ENCODE data around the gene CCDC136. TPM values are rescaled to one million over a fixed set of nuclear protein-coding genes. Genes with fewer than 3 reads are reported as not detected.

CCDC136 gene
- polyA plus RNA-seq, 1 donor: 22.9 TPM

DNA sequence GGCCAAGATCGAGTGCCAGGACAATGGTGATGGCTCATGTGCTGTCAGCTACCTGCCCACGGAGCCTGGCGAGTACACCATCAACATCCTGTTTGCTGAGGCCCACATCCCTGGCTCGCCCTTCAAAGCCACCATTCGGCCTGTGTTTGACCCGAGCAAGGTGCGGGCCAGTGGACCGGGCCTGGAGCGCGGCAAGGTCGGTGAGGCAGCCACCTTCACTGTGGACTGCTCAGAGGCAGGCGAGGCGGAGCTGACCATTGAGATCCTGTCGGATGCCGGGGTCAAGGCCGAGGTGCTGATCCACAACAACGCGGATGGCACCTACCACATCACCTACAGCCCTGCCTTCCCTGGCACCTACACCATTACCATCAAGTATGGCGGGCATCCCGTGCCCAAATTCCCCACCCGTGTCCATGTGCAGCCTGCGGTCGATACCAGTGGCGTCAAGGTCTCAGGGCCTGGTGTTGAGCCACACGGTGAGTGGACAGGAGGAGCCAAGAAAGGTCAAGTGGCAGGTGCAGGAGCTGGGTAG, 53.1 kb downstream of the CCDC136 start:
- no peak for DNase-seq (ENCODE audit: low read depth)

DNA sequence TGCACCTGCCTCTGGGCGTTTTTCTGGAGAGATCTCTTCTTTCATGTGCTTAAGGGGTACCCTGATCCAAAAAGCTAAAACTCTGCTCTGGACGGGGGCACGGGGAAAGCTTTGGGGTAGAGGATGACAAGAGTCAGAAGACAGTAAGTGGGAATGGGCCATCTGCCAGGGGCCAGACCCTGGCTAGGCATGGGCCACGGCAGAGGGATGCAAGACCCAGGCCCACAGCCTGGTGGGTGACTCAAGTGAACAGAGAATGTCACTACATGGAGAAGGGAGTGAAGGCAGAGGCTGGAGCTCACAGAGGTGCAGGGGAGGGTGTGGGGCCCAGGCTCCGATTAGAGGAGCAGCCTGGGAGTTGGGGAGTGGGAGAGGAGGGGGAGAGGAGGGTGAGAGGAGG, 53.7 kb downstream of the CCDC136 start:
- DNase-seq (ENCODE audit: low read depth): no peak

DNA sequence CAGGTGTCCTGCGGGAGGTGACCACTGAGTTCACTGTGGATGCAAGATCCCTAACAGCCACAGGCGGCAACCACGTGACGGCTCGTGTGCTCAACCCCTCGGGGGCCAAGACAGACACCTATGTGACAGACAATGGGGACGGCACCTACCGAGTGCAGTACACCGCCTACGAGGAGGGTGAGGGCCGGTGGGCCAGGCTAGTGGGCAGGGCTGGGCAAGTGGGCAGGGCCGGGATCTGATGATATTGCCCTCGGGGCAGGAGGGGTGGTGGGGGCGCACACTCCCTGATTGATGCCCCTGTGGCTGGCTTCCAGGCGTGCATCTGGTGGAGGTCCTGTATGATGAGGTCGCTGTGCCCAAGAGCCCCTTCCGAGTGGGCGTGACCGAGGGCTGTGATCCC, 54.2 kb downstream of the CCDC136 start:
- DNase-seq (ENCODE audit: low read depth): no peak

GRCh38 chr7:128846781-128847444, 55.1 kb downstream of the CCDC136 start:
- DNase-seq (ENCODE audit: low read depth): no peak

- no peak for DNase-seq (ENCODE audit: low read depth)
Observed at GRCh38 chr7:128847721-128848211, 56.0 kb downstream of the CCDC136 start.

- no peak for DNase-seq (ENCODE audit: low read depth)
Observed at GRCh38 chr7:128848289-128849155, 56.8 kb downstream of the CCDC136 start.

GRCh38 chr7:128849156-128849515, 57.4 kb downstream of the CCDC136 start:
- no peak for DNase-seq (ENCODE audit: low read depth)

GRCh38 chr7:128849804-128850490, 58.2 kb downstream of the CCDC136 start:
- no peak for DNase-seq (ENCODE audit: low read depth)

- DNase-seq (ENCODE audit: low read depth): no peak
Observed at GRCh38 chr7:128852537-128853254, 60.9 kb downstream of the CCDC136 start.

DNA sequence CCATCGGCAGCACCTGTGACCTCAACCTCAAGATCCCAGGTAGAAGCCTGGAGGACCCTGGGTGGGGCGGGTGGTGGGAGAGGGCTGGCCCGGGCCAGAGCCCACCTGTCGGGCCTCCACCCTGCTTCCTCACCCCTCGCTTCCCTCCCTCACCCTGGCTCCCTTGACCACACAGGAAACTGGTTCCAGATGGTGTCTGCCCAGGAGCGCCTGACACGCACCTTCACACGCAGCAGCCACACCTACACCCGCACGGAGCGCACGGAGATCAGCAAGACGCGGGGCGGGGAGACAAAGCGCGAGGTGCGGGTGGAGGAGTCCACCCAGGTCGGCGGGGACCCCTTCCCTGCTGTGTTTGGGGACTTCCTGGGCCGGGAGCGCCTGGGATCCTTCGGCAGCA, 62.0 kb downstream of the CCDC136 start:
- DNase-seq (ENCODE audit: low read depth): no peak

- no peak for DNase-seq (ENCODE audit: low read depth)
Observed at GRCh38 chr7:128854396-128854795, 62.6 kb downstream of the CCDC136 start.

DNA sequence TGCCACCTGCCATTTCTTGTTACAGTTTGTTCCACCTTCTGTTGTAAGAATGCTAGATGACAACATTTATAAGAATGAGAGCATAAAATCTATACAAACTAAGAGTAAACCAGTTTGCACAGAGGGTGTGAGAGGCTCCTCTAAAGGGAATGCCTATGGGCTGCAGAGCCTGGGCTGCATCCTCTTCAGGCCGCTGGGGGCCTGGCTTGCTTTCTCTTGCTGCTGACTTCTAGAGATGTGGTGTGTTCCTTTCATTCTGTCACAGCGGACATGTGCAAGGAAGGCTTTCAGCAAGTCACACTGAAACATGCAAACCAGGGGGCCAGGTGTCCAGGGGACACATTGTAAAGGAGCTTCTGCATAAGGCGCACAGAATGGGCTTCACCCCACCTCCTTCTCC, 63.8 kb downstream of the CCDC136 start:
- DNase-seq (ENCODE audit: low read depth): no peak

DNA sequence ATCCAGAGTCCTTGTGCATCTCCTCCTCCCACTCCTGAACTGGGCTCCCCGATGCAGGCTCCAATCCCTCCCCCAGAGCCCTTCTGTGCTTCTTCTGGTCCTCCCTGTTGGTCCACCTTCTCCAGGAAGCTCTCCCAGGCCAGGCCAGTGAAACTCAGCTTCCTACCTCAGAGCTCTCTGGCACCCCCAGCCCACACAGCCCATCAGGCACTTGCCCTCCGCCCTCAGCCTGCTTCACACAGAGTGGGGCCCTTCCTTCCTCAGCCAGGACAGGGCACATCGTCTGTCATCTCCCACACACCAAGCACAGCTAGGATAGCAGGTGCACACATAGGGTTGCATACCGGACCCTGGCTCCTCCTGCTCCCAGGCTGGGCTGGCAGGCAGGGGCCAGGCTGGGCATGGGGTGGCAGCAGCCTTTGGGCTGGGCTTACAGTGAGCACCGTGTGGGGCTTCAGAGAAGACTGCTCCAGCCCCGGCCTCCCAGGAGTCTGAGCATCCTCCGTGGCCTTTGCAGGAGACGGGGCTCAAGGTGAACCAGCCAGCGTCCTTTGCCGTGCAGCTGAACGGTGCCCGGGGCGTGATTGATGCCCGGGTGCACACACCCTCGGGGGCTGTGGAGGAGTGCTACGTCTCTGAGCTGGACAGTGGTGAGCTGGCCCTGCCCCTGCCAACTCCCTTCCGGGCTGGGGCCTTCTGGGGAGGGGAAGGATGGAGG, 64.4 kb downstream of the CCDC136 start:
- DNase-seq (ENCODE audit: low read depth): no peak

DNA sequence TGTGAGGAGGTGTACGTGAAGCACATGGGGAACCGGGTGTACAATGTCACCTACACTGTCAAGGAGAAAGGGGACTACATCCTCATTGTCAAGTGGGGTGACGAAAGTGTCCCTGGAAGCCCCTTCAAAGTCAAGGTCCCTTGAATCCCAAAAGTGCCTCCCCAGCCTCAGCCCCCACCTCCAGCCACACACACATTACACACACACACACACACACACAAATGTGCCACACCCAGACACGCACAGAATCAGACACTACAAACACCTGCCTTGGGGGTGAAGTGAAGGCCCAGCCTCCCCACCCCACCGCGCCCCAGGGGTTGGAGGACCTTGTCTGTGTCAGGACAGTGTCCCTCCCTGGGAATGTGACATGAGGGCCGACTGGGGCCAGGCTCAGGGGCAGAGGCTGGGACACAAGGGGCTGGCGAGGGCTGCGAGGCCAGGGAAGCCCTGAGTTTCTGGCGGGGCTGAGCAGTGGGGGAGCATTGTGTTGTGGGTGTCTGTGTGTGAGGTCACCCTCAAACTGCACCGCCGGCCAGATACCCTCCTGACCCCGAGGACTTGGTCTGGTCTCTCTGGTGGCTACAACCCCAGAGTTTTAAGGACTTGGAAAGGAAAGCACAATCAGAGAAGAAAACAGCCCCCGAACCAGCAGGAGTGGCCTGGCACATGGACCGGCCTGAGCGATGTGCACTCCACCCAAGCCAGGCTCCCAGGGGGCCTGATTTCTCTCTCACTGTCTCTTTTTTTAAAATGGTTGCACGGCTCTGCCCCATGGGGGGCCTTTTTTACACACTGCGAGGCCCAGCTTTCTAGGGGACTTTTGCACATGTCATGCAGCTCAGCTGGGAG, 66.8 kb downstream of the CCDC136 start:
- DNase-seq (ENCODE audit: low read depth): no peak

DNA sequence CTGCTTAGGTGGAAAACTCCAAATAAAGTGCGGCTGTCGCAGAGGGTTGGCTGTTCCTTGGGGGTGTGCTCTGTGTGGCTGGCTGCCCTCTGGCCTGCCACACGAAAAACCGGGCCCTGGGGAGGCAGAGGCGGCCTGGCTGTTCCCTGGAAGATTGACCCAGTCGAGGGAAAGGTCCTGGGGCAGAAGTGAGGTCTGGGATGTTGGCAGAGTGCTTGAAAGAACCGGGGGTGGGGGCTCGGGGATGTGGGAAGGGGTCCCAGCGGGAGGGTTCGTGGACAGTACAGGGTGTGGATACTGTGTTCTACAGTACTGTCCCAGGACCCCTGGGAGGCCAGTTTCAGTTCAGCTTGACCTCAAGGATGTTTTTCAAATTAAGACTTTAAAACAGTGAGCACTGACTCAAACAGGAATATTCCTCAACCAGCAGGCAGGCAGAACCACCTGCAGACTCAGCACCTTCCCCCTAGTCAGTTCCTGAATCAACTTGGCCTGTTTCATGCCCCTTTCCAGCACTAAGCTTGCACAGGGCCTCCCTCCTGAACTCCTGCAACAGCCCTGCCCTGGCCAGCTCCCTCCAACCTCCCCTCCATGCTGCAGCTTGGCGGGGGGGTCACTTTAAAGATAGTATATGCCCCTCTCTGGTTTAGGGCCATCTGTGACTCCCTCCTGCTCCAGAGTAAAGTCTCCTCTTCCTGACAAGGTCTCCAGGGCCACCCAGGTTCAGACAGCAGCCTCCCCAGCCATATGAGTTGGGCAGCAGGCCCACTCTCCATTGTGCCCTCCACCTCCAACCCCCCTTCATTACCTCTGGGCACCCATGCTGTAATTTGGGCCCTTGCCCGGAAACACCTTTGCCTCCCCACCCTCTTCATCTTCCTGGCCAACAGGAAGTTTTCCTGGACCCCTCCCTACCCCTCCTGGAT, 67.7 kb downstream of the CCDC136 start:
- no peak for DNase-seq (ENCODE audit: low read depth)

GRCh38 chr7:128860158-128861073, 68.6 kb downstream of the CCDC136 start:
- no peak for DNase-seq (ENCODE audit: low read depth)

DNA sequence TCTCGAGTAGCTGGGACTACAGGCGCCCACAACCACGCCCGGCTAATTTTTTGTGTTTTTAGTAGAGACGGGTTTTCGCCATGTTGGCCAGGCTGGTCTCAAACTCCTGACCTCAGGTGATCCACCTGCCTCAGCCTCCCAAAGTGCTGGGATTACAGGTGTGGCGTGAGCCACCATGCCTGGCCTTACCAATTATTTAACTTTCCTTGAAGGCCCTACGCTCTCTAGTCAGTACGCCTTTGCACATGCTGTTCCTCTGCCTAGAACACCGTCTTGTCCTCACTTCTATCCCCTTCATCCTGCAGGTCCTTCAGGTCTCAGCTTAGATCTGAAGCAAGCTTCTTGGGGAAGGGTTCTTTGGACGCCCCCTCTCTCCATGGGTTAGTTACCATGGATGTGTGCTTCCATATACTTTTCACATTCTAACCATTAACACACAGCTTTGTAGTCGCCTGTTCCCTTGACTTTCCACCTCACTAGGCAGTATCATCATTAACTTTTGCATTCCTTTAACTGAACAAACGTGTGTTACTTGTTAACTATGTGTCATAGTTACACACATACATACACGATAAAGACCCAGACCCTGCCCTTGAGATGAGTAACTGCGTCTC, 70.3 kb downstream of the CCDC136 start:
- no peak for DNase-seq (ENCODE audit: low read depth)
